Chondrocyte (in vitro differentiated cells): ENCODE results near the gene SLC7A10. TPM values are rescaled to one million over a fixed set of nuclear protein-coding genes. Genes with fewer than 3 reads are reported as not detected.
"Not testable (repeated sequence)": the region's sequence is repeated elsewhere in the genome, so short reads cannot be mapped to it uniquely, and the experiment has no call there.

Source experiments
- DNase-seq: peaks from one replicate; pipeline ENCODE4 v3.0.0; 2021; ENCODE audit warnings: mixed read lengths, low spot score
- H3K27ac Mint-ChIP-seq: one replicate; pipeline ENCODE4 v1.8.0; 2021; ENCODE audit warnings: mild to moderate bottlenecking, moderate library complexity, mixed read lengths; ENCODE audit not compliant: unreplicated experiment
- H3K27me3 Mint-ChIP-seq: 2 replicates; pipeline ENCODE4 v1.8.0; 2021; ENCODE audit warnings: low read depth, mixed read lengths
- H3K36me3 Mint-ChIP-seq: 2 replicates; pipeline ENCODE4 v1.8.0; 2021; ENCODE audit warnings: low read depth, mixed read lengths
- H3K4me1 Mint-ChIP-seq: 2 replicates; pipeline ENCODE4 v1.8.0; 2021; ENCODE audit warnings: low read depth, mild to moderate bottlenecking, mixed read lengths
- H3K4me3 Mint-ChIP-seq: one replicate; pipeline ENCODE4 v1.8.0; 2021; ENCODE audit warnings: mild to moderate bottlenecking, moderate library complexity, mixed read lengths; ENCODE audit not compliant: unreplicated experiment
- H3K9me3 Mint-ChIP-seq: 2 replicates; pipeline ENCODE4 v1.8.0; 2021; ENCODE audit warnings: low read depth, mixed read lengths
- CTCF ChIP-seq: fragments of 200-600 bp; sonication (generic); IDR thresholded peaks from 2 replicates; pipeline ENCODE4 v1.5.0; 2021; ENCODE audit warnings: antibody characterized with exemption, mild to moderate bottlenecking, moderate library complexity
- total RNA-seq: library from RNA; stranded (reverse); gene quantifications from 3 replicates; pipeline ENCODE4 v1.2.1, GENCODE V29; 2021

The SLC7A10 gene
- total RNA-seq, 1 donor from 2014 or later, result not detected

- no peak for DNase-seq
- peak; percentile 55 for TF ChIP-seq CTCF
- no peak overlapping the region for H3K4me3 Mint-ChIP-seq
Measured at GRCh38 chr19:33214596-33214995, 11.1 kb downstream of the SLC7A10 start.

GRCh38 chr19:33212436-33213172 lies 13.0 kb downstream of the SLC7A10 start:
- no peak for TF ChIP-seq CTCF
- peaks cover under 1% of the 10 kb centered on the region for H3K27me3 Mint-ChIP-seq
- H3K9me3 Mint-ChIP-seq, result no peaks in the 10 kb centered on the region
- no peaks in the 10 kb centered on the region for H3K36me3 Mint-ChIP-seq
- no peak overlapping the region for H3K27ac Mint-ChIP-seq
- DNase-seq, result no peak
- H3K4me3 Mint-ChIP-seq, result no peak overlapping the region
- no peaks in the 10 kb centered on the region for H3K4me1 Mint-ChIP-seq

More at GRCh38 chr19:33214596-33214995, 11.1 kb downstream of the SLC7A10 start:
- Mint-ChIP-seq H3K27me3 (peaks cover 4% of the 10 kb centered on the region), H3K4me1 (no peaks in the 10 kb centered on the region), H3K27ac (no peak overlapping the region), H3K9me3 (no peaks in the 10 kb centered on the region), H3K36me3 (no peaks in the 10 kb centered on the region)

- TF ChIP-seq CTCF, result no peak
- Mint-ChIP-seq H3K27ac (no peak overlapping the region), H3K36me3 (no peaks in the 10 kb centered on the region), H3K4me1 (no peaks in the 10 kb centered on the region), H3K27me3 (no peaks in the 10 kb centered on the region), H3K9me3 (no peaks in the 10 kb centered on the region), H3K4me3 (no peak overlapping the region)
- peak; percentile 30 for DNase-seq
Measured at GRCh38 chr19:33211794-33212435, 13.7 kb downstream of the SLC7A10 start.

- H3K4me1 Mint-ChIP-seq, result no peaks in the 10 kb centered on the region
- no peaks in the 10 kb centered on the region for H3K27me3 Mint-ChIP-seq
- DNase-seq, result no peak
- no peak overlapping the region for H3K27ac Mint-ChIP-seq
- no peak overlapping the region for H3K4me3 Mint-ChIP-seq
- H3K36me3 Mint-ChIP-seq, result no peaks in the 10 kb centered on the region
- TF ChIP-seq CTCF, result no peak
- no peaks in the 10 kb centered on the region for H3K9me3 Mint-ChIP-seq
Measured at GRCh38 chr19:33210266-33210940, 15.2 kb downstream of the SLC7A10 start.

GRCh38 chr19:33209850-33210230 lies 15.8 kb downstream of the SLC7A10 start:
- not testable (repeated sequence) for H3K4me3 Mint-ChIP-seq, H3K27ac Mint-ChIP-seq, H3K36me3 Mint-ChIP-seq

More at GRCh38 chr19:33209850-33210230, 15.8 kb downstream of the SLC7A10 start:
- not testable (repeated sequence) for H3K9me3 Mint-ChIP-seq, H3K27me3 Mint-ChIP-seq, H3K4me1 Mint-ChIP-seq, DNase-seq
